Adrenal gland (tissue), 12 donors: ENCODE measurements around the gene CC2D1A. TPM values are rescaled to one million over a fixed set of nuclear protein-coding genes. Genes with fewer than 3 reads are reported as not detected.
A peak's percentile ranks its signal among the peaks of the same experiment; 100 is the strongest.

Experiments used
- DNase-seq, 7 donors: peaks; one replicate each; pipeline ENCODE4 v3.0.0-alpha.2; 2019 to 2020
- H3K27ac ChIP-seq, 5 donors: fragments of 200-600 bp; sonication (generic) in 4 of 5; 1 replicate in 3 of 5; 2 replicates in 2 of 5; pipeline versions ENCODE4 v1.5.1 to v1.8.0; 2016 to 2020; ENCODE audit warnings: mild to moderate bottlenecking in 1 of 5
- H3K27me3 ChIP-seq: fragments of 200-600 bp; 2 replicates; pipeline ENCODE4 v1.8.0; 2021
- H3K36me3 ChIP-seq, 2 donors: fragments of 200-600 bp; replicated peaks in 1 of 2; 1 replicate in 1 of 2; 2 replicates in 1 of 2; pipeline versions ENCODE4 v1.5.1 to v1.8.0; 2018 to 2022
- H3K4me1 ChIP-seq, 2 donors: fragments of 200-600 bp; replicated peaks in 1 of 2; 1 replicate in 1 of 2; 2 replicates in 1 of 2; pipeline versions ENCODE4 v1.5.1 to v1.8.0; 2018 to 2021
- H3K4me3 ChIP-seq, 4 donors: fragments of 200-600 bp; sonication (generic) in 3 of 4; one replicate each; pipeline ENCODE4 v1.5.1; 2016 to 2018
- H3K9me3 ChIP-seq, 3 donors: fragments of 200-600 bp; sonication (generic) in 1 of 3; replicated peaks in 1 of 3; 1 replicate in 2 of 3; 2 replicates in 1 of 3; pipeline versions ENCODE4 v1.5.1 to v1.8.0; 2016 to 2021
- POLR2A ChIP-seq, 2 donors: fragments of 450-650 bp; IDR thresholded peaks; one replicate each; pipeline ENCODE4 v1.6.1; 2017; ENCODE audit warnings: antibody characterized with exemption in 2 of 2, mild to moderate bottlenecking in 2 of 2, moderate library complexity in 1 of 2
- WGBS, 4 donors: extraction: QIAGEN DNeasy Blood & Tissue Kit in 2 of 4; methylation state at CpG; one replicate each; pipeline versions ENCODE4 v1.1.5 to v1.1.7; 2013 to 2017; 5-methylcytosine and 5-hydroxymethylcytosine counted together
- intact Hi-C, 2 donors: fragments of 100-400 bp; cut with DNase I; formaldehyde crosslinking; loops; one replicate each; pipeline versions ENCODE4 v1.14.1 to v1.15.0; 2022 to 2023
- polyA plus RNA-seq, 3 donors: library from polyadenylated mRNA; stranded (reverse); fragments of 200-250 nt in 2 of 3; fragments of 350-450 nt in 1 of 3; fragmentation: Illumina TruSeq in 1 of 3; extraction: RNeasy Lipid Tissue Mini Kit (QIAGEN cat#74804) in 1 of 3; gene quantifications; one replicate each; pipeline ENCODE4 v1.2.3, GENCODE V29; 2013 to 2014
- total RNA-seq, 9 donors: library from RNA; depleted of rRNA in 4 of 9; stranded (reverse); fragments of >200 nt in 4 of 9; fragments of 120-200 nt in 1 of 9; fragmentation: NEBNext Ultra II Directional in 1 of 9; extraction: Animal tissue kit (Norgen Biotek cat#: 25700) in 1 of 9; gene quantifications; one replicate each; pipeline versions ENCODE4 v1.1.0 to v1.2.4, GENCODE V29; 2013 to 2023
- TF ChIP-seq, protein P1 (sequence below), 6 experiments: fragments of 450-650 bp in 4 of 6; fragments of 200-600 bp in 2 of 6; sonication (generic) in 1 of 6; IDR thresholded peaks; 1 replicate in 5 of 6; 2 replicates in 1 of 6; pipeline versions ENCODE4 v1.5.1 to v1.8.0; 2016 to 2021; ENCODE audit warnings: antibody characterized with exemption in 6 of 6, mild to moderate bottlenecking in 2 of 6, moderate library complexity in 1 of 6
- donor health status: healthy with polysubstance abuse.
- donor health status: Bipolar disorder and iron deficiency.
- donor health status: DM: yes; HTN: yes; CAD: no.
- donor health status: DM: no; HTN: no; CAD: no.
- donor health status: DM: no; HTN: no; CAD: no.
- donor health status: DM: yes; HTN: yes; CAD: no.

The CC2D1A gene
- total and polyA plus RNA-seq, 12 donors: 9.0 to 125 (median 31.1) TPM

DNA sequence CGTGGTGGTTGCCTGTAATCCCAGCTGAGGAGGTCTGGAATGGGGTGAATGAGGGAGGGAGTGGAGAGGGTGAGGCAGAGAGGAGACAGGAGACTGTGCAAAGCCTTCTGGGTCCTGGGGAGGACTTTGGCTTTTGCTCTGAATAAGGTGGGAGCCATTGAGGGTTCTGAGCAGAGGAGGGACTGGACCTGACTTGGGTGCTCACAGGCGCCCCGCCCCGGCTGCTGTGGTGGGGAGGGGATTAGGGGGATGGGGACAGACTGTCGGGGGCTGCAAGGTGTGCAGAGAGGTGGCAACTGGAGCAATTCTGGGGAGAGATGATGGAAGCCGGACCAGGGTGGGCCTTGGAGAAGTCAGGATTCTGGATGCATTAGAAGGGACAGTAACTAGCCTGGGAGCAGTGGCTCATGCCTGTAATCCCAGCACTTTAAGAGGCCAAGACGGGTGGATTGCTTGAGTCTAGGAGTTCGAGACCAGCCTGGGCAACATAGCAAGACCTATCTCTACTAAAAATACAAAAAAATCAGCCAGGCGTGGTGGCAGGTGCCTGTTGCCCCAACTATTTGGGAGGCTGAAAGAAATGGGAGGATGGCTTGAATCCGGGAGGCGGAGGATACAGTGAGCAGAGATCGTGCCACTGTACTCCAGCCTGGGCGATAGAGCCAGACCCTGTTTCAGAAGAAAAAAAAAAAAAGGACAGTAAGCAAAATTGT, 45.2 kb upstream of the CC2D1A start:
- Histone ChIP-seq H3K4me1 (peaks cover 6 to 8% of the 10 kb centered on the region in 2 donors), H3K27ac (peak overlapping the region in 4 of 5 donors; percentile 31 to 77 (median 68)), H3K36me3 (no peaks in the 10 kb centered on the region)

DNA sequence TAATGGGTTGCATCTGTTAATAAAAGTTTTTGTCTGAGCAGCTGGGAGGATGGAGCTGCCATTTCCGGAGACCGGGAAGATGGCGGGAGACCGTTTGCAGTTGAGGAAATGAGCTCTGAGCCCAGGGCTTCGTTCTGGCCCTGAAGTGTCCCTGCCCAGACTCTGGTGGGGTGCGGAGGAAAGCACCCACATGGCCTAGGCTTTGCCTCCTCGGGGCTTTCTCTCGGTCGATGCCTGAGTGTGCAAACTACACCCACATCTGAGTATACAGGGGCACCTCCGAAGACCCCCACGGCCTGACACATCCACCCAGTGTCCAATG, 44.6 kb upstream of the CC2D1A start:
- Histone ChIP-seq H3K4me1 (peaks cover 6 to 10% of the 10 kb centered on the region in 2 donors), H3K4me3 (peak overlapping the region in 1 of 4 donors; percentile 43), H3K27me3 (peaks cover 5% of the 10 kb centered on the region), H3K27ac (peak overlapping the region; percentile 9 to 84 (median 77)), H3K36me3 (no peaks in the 10 kb centered on the region), H3K9me3 (no peaks in the 10 kb centered on the region)
- WGBS, 4 donors: 32 to 43% (median 40%) methylated on average over 8 to 11 of the region's 11 CpGs
- intact Hi-C loops: loop anchor here (5.0 to 10.0 kb wide), 6 partner anchors 64 to 587 kb away; partner anchors contain the start of gene ZSWIM4 (in 1 of the 2)
- no peak for TF ChIP-seq POLR2A (IDR thresholded peaks at IDR 0.05)
- TF ChIP-seq, protein P1, sequence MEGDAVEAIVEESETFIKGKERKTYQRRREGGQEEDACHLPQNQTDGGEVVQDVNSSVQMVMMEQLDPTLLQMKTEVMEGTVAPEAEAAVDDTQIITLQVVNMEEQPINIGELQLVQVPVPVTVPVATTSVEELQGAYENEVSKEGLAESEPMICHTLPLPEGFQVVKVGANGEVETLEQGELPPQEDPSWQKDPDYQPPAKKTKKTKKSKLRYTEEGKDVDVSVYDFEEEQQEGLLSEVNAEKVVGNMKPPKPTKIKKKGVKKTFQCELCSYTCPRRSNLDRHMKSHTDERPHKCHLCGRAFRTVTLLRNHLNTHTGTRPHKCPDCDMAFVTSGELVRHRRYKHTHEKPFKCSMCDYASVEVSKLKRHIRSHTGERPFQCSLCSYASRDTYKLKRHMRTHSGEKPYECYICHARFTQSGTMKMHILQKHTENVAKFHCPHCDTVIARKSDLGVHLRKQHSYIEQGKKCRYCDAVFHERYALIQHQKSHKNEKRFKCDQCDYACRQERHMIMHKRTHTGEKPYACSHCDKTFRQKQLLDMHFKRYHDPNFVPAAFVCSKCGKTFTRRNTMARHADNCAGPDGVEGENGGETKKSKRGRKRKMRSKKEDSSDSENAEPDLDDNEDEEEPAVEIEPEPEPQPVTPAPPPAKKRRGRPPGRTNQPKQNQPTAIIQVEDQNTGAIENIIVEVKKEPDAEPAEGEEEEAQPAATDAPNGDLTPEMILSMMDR (IDR thresholded peaks at IDR 0.05): no peak
- DNase-seq: no peak

More for the DNA sequence above, 45.2 kb upstream of the CC2D1A start:
- Histone ChIP-seq H3K27me3 (peaks cover 4% of the 10 kb centered on the region), H3K4me3 (no peak overlapping the region), H3K9me3 (no peaks in the 10 kb centered on the region)
- intact Hi-C loops: loop anchor here (5.0 to 10.0 kb wide), 6 partner anchors 64 to 586 kb away; partner anchors contain the start of gene ZSWIM4 (in 1 of the 2)
- 81 to 88% (median 83%) methylated on average over 10 to 13 of the region's 13 CpGs for WGBS, 4 donors
- TF ChIP-seq, protein P1 (IDR thresholded peaks at IDR 0.05): no peak
- TF ChIP-seq POLR2A (IDR thresholded peaks at IDR 0.05): no peak
- DNase-seq: no peak

DNA sequence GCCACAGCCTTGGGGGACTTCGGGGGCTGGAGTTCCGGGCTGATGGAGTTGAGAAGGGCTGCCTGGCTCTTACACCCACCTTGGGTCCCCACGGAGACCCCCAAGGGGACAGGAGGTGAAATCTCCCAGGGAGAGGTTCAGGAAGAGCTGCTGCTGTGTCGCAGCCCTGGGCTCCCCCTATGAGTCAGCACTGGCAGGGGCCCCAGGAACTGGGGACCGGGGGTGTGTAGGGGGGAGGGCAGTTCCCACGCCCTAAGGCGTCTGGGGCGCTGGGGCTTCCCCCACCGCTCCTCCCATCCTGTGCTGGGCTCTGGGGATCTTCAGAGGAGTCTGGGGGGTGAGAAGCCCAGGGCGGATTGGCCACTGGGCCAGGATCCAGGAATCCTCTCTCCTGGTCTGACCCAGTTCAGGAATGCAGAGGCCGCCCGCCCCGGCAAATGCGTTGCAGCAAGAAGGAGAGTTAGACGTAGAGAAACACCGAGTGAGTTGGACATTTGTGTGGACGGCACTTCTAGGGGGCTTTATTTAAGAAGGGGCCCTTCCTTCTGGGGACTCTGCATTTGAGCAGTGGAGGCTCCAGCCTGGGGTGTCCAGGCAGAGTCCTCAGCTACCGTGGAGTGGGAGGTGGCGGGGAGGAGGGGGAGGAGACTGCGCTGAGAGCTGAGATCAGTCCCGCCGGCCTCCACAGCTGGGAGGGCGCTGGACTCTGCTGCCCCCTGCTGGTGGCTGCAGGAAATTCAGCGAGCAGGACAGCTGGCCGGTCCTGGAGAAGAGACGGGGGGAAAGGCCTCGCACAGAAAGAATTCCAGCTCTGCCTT, 44.1 kb upstream of the CC2D1A start:
- Histone ChIP-seq H3K27ac (peak overlapping the region; percentile 9 to 84 (median 77)), H3K9me3 (no peaks in the 10 kb centered on the region), H3K36me3 (no peaks in the 10 kb centered on the region), H3K4me3 (peak overlapping the region in 3 of 4 donors; percentile 23 to 43 (median 28)), H3K4me1 (peaks cover 6 to 10% of the 10 kb centered on the region in 2 donors), H3K27me3 (peaks cover 5% of the 10 kb centered on the region)
- DNase-seq: peak; percentile 89 to 97 (median 93)
- intact Hi-C loops: loop anchor here (5.0 to 10.0 kb wide), 6 partner anchors 65 to 587 kb away; partner anchors contain the start of gene ZSWIM4 (in 1 of the 2)
- 0 to 2% (median 1%) methylated on average over 16 to 27 of the region's 27 CpGs for WGBS, 4 donors
- TF ChIP-seq POLR2A (IDR thresholded peaks at IDR 0.05): peak in 1 of 2 donors; percentile 40
- TF ChIP-seq, protein P1 (IDR thresholded peaks at IDR 0.05): peak; percentile 99 to 100 (median 100)
